HepG2 (cell line): ENCODE results near the gene CDKL2. TPM values are rescaled to one million over a fixed set of nuclear protein-coding genes. Genes with fewer than 3 reads are reported as not detected.
A peak's percentile ranks its signal among the peaks of the same experiment; 100 is the strongest.

ENCODE experiments used
- ARNTL ChIP-seq: sonication (generic); formaldehyde crosslinking; IDR thresholded peaks from 2 replicates; pipeline ENCODE4 v1.4.0; 2020; ENCODE audit warnings: mild to moderate bottlenecking, missing genetic modification reagents
- CENPBD1 ChIP-seq: sonication (generic); formaldehyde crosslinking; IDR thresholded peaks from 2 replicates; pipeline ENCODE4 v1.8.0; 2022; ENCODE audit warnings: missing genetic modification reagents, low read depth, mild to moderate bottlenecking, borderline replicate concordance
- CENPX ChIP-seq: sonication (generic); formaldehyde crosslinking; IDR thresholded peaks from 2 replicates; pipeline ENCODE4 v1.9.0; 2021; ENCODE audit warnings: mild to moderate bottlenecking, missing genetic modification reagents, moderate library complexity
- FOSL1 ChIP-seq: sonication (generic); formaldehyde crosslinking; IDR thresholded peaks from 2 replicates; pipeline ENCODE4 v1.9.0; 2021; ENCODE audit warnings: missing genetic modification reagents, borderline replicate concordance
- HES4 ChIP-seq: sonication (generic); formaldehyde crosslinking; IDR thresholded peaks from 2 replicates; pipeline ENCODE4 v1.9.0; 2021; ENCODE audit warnings: mild to moderate bottlenecking, missing genetic modification reagents, borderline replicate concordance
- HNF1A ChIP-seq, 2 experiments: sonication (generic) in 1 of 2; formaldehyde crosslinking in 1 of 2; IDR thresholded peaks; 2 replicates each; pipeline versions ENCODE4 v1.4.0 to v1.6.1; 2016 to 2020; ENCODE audit warnings: borderline replicate concordance in 1 of 2, low read depth in 1 of 2, mild to moderate bottlenecking in 1 of 2, missing genetic modification reagents in 1 of 2
- PAF1 ChIP-seq: IDR thresholded peaks from 2 replicates; pipeline ENCODE4 v1.6.1; 2016; ENCODE audit warnings: missing genetic modification reagents, missing compliant biosample characterization
- PHF5A ChIP-seq: IDR thresholded peaks from one replicate; pipeline ENCODE4 v1.6.1; 2018; ENCODE audit warnings: low read depth, missing genetic modification reagents; ENCODE audit not compliant: unreplicated experiment
- RARG ChIP-seq: sonication (generic); formaldehyde crosslinking; IDR thresholded peaks from 2 replicates; pipeline ENCODE4 v1.4.0; 2020; ENCODE audit warnings: low read depth, mild to moderate bottlenecking, missing genetic modification reagents
- USF2 ChIP-seq, 2 experiments: sonication (generic) in 1 of 2; formaldehyde crosslinking in 1 of 2; IDR thresholded peaks; 2 replicates each; pipeline versions ENCODE4 v1.5.1 to v1.6.1; 2011 to 2020; ENCODE audit warnings: borderline replicate concordance in 1 of 2, low read depth in 1 of 2, low read length in 1 of 2, mild to moderate bottlenecking in 1 of 2, missing genetic modification reagents in 1 of 2, moderate library complexity in 1 of 2
- ZBTB42 ChIP-seq: sonication (generic); formaldehyde crosslinking; IDR thresholded peaks from 2 replicates; pipeline ENCODE4 v1.5.0; 2020; ENCODE audit warnings: mild to moderate bottlenecking, missing genetic modification reagents
- ZNF207 ChIP-seq: fragments of 450-650 bp; IDR thresholded peaks from 2 replicates; pipeline ENCODE4 v1.6.1; 2016; ENCODE audit warnings: antibody characterized with exemption, borderline replicate concordance
- ZNF468 ChIP-seq: sonication (generic); formaldehyde crosslinking; IDR thresholded peaks from 2 replicates; pipeline ENCODE4 v1.8.0; 2022; ENCODE audit warnings: mild to moderate bottlenecking, moderate library complexity, missing genetic modification reagents
- ZNF546 ChIP-seq: sonication (generic); formaldehyde crosslinking; conservative IDR thresholded peaks from 2 replicates; pipeline ENCODE4 v1.8.1; 2023; ENCODE audit warnings: mild to moderate bottlenecking, missing genetic modification reagents
- ZNF570 ChIP-seq: sonication (generic); formaldehyde crosslinking; IDR thresholded peaks from 2 replicates; pipeline ENCODE4 v1.4.0; 2020; ENCODE audit warnings: mild to moderate bottlenecking, missing genetic modification reagents, borderline replicate concordance
- ZNF597 ChIP-seq: sonication (generic); formaldehyde crosslinking; IDR thresholded peaks from 2 replicates; pipeline ENCODE4 v1.5.0; 2020; ENCODE audit warnings: missing genetic modification reagents
- ZNF724P ChIP-seq: sonication (generic); formaldehyde crosslinking; IDR thresholded peaks from 2 replicates; pipeline ENCODE4 v1.8.0; 2022; ENCODE audit warnings: missing genetic modification reagents, borderline replicate concordance
- ZNF816 ChIP-seq: sonication (generic); formaldehyde crosslinking; IDR thresholded peaks from 2 replicates; pipeline ENCODE4 v1.8.0; 2022; ENCODE audit warnings: missing genetic modification reagents, mild to moderate bottlenecking, borderline replicate concordance
- ZSCAN29 ChIP-seq: sonication (generic); formaldehyde crosslinking; conservative IDR thresholded peaks from 2 replicates; pipeline ENCODE4 v1.4.0; 2020; ENCODE audit warnings: mild to moderate bottlenecking, missing genetic modification reagents
- polyA plus RNA-seq, 8 experiments: library from polyadenylated mRNA; depleted of rRNA in 3 of 8; stranded (reverse) in 7 of 8; unstranded in 1 of 8; fragments of >200 nt; fragmentation: Illumina TruSeq in 4 of 8; extraction: Trizol in 4 of 8; gene quantifications; 2 replicates each; pipeline versions ENCODE4 v1.2.1 to v1.2.3, GENCODE V29; 2011 to 2016; ENCODE audit warnings: low read depth in 4 of 8, missing spikeins in 1 of 8, mixed read lengths in 1 of 8; ENCODE audit not compliant: insufficient read depth in 1 of 8
- total RNA-seq, 5 experiments: library from RNA; depleted of rRNA; stranded (reverse); fragments of >200 nt; fragmentation: Illumina TruSeq; extraction: Trizol; gene quantifications; 2 replicates each; pipeline ENCODE4 v1.2.3, GENCODE V29; 2016; ENCODE audit warnings: low read depth in 1 of 5

CDKL2 gene
- total and polyA plus RNA-seq, 2 of the 13 experiments (the other 11 are each of a cell fraction or from before 2014, with no cell fraction given), result not detected

GRCh38 chr4:75673027-75673958 is 43.0 kb upstream of the CDKL2 start, which contains the start of gene G3BP2 (continued):
- TF ChIP-seq RARG (CRISPR knock-in tag), result no peak
- no peak for TF ChIP-seq FOSL1
- peak; percentile 93; the same call in 1 of the 2 replicates for TF ChIP-seq CENPBD1
- no peak for TF ChIP-seq ZNF597 (CRISPR knock-in tag)
- TF ChIP-seq ZBTB42, result no peak
- TF ChIP-seq ZNF207, result no peak
- TF ChIP-seq ZNF546, result no peak; the same call in 1 of the 2 replicates
- no peak for TF ChIP-seq PHF5A
- peak; percentile 43; the same call in 1 of the 2 replicates for TF ChIP-seq ARNTL (CRISPR knock-in tag)
- TF ChIP-seq USF2 (IDR thresholded peaks at IDR 0.05; ENCODE audit: low read depth, low read length), result no peak
- peak; percentile 52; the same call in 1 of the 2 replicates for TF ChIP-seq USF2 (CRISPR knock-in tag; IDR thresholded peaks at IDR 0.05; ENCODE audit: borderline replicate concordance)
- TF ChIP-seq HES4, result 0 out of 2 replicates have a peak, but pooled peaks have one; percentile 3
- TF ChIP-seq ZSCAN29 (CRISPR knock-in tag), result no peak
- 0 out of 2 replicates have a peak, but pooled peaks have one; percentile 67 for TF ChIP-seq ZNF816 (CRISPR knock-in tag)
- TF ChIP-seq CENPX, result no peak
- TF ChIP-seq ZNF468 (CRISPR knock-in tag), result no peak
- 0 out of 2 replicates have a peak, but pooled peaks have one; percentile 13 for TF ChIP-seq HNF1A (IDR thresholded peaks at IDR 0.05; ENCODE audit: low read depth)
- peak; percentile 36; the same call in 1 of the 2 replicates for TF ChIP-seq HNF1A (CRISPR knock-in tag; IDR thresholded peaks at IDR 0.05; ENCODE audit: borderline replicate concordance)
- TF ChIP-seq PAF1 (CRISPR knock-in tag), result no peak
- TF ChIP-seq ZNF724P (CRISPR knock-in tag), result no peak; the same call in 1 of the 2 replicates
- TF ChIP-seq ZNF570 (CRISPR knock-in tag), result no peak
